Smooth muscle cell of the brain vasculature (primary cell): ENCODE results near the gene SIGLEC7.
"Not testable (repeated sequence)": the region's sequence is repeated elsewhere in the genome, so short reads cannot be mapped to it uniquely, and the experiment has no call there.

Source experiments
- DNase-seq: peaks from one replicate; pipeline ENCODE4 v3.0.0-alpha.2; 2012; ENCODE audit warnings: low read depth, low spot score

SIGLEC7 gene

DNA sequence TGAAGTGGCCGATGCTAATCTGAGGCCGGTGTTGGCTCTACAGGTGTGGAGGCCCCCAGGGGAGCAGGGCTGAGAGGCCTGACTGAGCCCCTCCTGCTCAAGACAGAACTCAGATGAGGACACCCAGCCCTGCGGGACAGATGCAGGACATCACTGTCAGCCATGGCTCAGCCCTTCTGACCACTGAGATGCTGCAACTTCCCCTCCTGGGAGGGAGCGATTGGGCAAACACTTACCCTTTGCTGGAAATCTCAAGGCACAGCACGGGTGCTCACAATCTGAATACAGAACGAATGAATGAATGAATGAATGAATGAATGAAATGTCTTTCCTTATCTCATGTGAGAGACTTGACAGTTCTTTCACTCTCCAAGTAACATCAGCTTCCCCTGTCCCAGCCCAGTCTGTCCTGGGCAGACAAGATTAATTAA lies 3.5 kb upstream of the SIGLEC7 start:
- DNase-seq, result no peak

DNA sequence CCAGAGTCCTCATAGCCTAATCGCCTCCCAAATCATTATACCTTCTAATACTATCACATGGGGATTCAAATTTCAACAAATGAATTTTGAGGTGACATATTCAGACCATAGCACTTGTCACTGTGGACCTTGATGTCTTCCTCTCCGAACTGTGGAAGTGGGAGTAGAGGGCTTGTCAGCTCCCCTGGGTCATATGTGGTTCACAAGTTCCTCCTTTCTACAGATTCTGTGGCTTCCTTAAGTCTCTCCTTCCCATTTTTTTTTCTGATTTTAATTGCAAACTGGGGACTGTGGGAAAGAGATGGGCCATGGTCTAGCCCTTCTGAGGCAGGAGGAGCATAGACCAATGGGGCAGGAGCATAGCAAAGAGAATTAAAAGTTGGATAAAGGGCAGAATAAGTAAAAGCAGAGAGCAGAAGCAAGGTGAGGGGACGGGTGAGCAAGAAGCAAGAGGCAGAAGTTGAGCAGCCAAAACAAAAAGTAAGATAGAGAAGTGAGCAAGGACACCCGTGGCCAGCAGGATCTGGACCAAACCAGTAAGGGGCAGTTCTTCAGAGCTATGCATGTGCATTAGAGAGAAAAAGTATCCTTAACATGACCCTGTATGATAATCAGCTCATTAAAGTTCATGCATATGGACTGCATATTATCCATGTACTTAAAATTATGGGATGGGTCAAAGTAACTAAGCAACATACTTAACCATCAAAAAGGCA lies 2.6 kb upstream of the SIGLEC7 start:
- DNase-seq, result no peak

DNA sequence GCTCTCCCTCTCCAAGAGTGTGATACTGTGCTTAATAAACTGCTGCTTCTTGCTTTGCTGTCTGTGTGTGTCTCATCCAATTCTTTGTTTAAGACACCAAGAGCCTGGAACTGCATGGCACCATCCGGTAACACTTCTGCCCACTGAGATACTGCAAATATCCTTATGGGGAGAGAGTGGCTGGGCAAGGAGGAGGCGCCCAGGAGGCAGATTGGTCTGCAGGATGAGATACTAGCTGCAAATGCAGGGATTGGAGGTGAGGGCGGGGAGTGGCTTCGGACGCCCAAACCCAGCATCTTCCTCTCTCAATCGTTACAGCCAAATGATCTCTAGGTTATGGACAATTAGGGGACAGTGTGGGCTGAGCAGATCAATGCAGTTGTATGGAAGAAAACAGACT lies 1.7 kb upstream of the SIGLEC7 start:
- DNase-seq, result no peak

DNA sequence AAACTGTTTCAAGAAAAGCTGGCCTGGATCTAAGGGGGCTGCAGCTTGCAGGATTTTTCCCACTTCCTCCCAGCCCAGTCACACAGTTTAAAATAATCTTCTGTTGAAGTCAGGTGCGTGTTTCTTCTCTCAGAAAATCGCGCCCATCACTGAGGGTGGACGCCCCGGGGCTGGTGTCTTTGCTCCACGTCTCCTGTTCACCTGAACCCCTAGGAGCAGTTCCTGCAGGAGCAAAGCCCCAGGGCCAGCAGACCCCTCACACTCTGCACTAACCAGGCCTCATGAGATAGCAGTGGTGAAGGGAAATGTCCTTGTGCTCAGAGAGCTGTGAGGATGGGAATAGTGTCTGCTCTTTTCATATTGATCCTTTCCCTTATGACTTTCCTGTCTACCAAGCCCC lies 920 bp upstream of the SIGLEC7 start:
- DNase-seq, result no peak

DNA sequence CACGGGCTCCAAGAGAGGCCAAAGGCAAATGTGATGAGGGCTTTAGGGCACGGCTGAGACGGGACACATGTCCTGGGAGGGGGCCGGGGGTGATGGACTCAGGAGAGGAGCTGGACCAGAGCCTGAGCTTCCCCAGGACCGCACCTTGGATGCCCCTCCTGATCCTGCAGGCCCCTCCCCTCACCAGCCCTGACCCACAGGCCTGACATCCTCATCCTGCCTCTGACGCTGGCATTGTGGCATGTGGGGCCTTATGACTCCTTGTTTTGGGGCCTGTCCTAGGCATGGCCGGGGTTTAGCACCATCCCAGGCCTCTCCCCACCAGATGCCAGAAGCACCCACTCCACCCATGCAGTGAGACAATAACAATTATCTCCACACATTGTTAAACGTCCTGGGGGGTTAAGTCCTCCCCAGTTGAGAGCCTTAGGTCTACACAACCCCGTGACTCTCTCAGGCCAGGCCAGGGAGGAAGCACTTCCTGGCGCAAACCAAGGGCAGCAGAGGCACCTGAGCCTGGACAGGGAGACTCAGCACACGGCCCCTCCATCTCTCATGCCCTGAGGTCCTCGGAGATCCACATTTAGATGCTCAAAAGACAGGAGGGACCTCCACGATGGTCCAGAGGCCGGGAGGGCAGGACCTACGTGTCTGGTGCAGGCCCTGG lies 841 bp downstream of the SIGLEC7 start:
- not testable (repeated sequence) for DNase-seq

DNA sequence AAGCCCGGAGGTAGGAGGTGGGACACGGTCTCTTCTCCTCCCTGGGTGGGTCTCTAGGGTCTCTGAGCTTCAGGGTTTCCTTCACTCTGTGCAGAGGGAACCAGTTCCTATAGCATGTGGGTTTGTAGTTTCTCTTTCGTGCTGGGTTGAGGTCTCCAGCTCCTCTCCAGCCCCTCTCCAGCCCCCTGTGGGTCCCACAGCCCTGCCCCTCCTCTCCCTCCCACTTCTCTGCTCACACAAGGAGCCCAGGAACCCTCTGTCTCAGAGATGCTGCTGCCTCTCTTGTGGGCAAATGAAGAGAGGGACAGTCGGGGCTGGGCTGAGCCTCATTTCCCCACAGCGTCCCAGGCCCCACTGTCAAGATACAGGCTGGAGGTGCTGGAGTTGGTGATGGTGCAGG lies 1.4 kb downstream of the SIGLEC7 start:
- DNase-seq, result no peak

DNA sequence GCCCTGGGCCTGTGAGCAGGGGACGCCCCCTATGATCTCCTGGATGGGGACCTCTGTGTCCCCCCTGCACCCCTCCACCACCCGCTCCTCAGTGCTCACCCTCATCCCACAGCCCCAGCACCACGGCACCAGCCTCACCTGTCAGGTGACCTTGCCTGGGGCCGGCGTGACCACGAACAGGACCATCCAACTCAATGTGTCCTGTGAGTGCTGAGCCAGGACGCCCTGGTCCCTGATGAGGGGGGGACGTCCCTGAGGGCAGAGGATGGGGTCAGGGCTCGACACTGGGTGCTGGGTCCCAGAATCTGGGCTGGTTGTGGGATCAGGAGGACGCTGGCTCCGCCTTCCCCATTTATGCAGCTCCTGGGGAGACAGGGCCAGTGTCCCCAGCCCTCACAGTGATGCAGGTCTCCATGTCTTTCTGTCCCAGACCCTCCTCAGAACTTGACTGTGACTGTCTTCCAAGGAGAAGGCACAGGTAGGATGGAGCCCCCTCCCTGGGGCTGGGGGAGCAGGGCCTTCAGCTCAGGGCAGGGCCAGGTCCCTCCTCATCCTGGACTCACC lies 2.5 kb downstream of the SIGLEC7 start:
- DNase-seq, result no peak

DNA sequence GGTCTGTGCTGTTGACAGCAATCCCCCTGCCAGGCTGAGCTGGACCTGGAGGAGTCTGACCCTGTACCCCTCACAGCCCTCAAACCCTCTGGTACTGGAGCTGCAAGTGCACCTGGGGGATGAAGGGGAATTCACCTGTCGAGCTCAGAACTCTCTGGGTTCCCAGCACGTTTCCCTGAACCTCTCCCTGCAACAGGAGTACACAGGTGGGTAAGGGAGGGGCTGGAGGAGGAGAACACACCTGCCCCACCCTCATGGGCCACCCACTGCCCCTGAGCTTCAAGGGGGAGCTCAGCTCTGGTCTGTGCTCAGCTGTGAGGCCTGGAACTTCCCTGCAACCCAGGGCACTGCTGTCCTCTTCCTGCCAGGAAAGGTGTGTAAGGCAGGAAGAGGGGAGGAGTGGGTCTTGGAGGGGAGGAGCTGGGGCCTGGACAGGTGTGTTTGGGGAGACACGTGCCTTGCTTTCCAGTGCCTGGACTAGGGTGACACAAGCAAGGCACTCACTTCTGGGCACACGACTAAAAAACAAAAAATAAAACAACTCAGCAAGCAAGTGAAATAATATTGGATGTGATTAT lies 3.9 kb downstream of the SIGLEC7 start:
- DNase-seq, result no peak

DNA sequence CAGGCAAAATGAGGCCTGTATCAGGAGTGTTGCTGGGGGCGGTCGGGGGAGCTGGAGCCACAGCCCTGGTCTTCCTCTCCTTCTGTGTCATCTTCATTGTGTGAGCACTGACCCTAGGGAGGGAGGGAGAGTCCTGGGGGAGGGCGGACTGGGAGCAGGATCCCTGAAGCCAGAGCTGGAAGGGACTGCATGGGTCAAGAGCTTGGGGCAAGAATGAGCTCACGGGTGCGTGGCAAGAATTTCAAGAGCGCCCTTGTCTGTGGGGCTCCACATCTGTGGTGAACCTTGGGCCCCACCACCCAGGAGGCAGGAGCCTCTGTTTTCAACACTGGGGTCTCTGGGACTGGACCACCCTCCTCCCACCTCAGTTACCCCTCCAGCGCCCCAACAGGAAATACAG lies 4.7 kb downstream of the SIGLEC7 start:
- no peak for DNase-seq

DNA sequence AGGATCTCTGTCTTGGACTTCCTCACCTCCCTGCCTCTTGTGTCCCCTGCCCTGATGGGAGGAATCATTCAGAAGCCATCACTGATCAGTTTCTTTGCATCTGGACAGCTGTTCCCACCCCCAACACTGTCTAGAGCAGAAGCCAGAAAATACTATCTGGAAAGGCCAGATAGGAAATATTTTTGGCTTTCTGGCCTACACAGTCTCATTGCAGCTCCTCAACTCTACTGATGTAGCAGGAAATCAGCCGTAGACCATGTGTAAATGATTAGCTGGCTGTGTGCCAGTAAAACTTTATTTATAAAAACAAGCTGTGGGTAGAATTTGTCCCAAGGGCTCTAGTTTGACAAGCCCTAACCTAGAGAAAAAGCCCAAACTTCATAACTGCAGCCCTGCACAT lies 5.6 kb downstream of the SIGLEC7 start:
- DNase-seq, result no peak

DNA sequence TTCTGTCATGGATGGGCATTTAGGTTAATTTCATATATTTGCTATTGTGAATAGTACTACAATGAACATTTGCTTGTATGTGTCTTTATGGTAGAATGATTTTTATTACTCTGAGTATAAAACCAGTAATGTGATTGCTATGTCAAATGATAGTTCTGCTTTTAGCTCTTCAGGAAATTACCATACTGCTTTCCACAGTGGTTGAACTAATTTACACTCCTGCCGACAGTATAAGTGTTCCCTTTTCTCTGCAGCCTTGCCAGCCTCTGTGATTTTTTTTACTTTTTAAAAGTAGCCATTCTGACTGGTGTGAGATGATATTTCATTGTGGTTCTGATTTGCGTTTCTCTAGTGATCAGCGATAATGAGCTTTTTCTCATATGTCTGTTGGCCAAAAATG lies 6.5 kb downstream of the SIGLEC7 start:
- DNase-seq, result no peak

DNA sequence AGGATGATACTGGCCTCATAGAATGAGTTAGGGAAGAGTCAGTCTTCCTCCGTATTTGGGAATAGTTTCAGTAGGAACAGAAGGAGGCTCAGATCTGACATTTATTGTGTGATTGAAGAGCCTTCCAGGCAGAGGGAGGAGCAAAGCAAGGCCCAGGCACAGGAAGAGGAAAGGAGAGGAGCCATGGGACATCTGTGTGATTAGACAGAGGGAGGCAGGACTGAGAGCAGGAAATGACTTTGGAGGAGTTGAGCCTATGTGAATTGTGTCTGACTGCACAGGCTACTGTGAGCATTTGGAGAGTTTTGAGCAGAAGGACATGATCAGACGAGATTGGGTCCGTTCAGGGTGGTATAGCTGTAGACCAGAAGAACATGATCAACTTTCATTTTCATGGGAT lies 8.5 kb downstream of the SIGLEC7 start:
- no peak for DNase-seq

DNA sequence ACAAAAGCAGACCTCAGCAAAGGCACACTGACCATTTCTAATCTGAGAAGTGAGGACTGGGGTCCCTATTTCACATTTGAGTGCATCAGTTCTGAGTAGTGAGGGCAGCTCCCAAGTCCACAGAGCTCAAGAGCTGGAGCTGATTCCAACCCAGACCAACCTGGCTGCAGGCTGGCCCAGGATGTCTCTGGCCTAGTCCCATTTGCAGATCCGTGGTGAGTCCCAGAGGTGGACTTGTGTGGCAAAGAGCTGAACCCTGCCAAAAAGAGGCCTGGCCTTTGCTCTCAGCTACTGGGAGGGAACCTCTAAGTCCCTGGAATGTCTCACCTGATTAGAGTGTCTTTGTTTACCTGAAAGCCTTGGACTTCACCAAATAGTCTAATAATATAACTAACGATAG lies 14.6 kb downstream of the SIGLEC7 start:
- no peak for DNase-seq

DNA sequence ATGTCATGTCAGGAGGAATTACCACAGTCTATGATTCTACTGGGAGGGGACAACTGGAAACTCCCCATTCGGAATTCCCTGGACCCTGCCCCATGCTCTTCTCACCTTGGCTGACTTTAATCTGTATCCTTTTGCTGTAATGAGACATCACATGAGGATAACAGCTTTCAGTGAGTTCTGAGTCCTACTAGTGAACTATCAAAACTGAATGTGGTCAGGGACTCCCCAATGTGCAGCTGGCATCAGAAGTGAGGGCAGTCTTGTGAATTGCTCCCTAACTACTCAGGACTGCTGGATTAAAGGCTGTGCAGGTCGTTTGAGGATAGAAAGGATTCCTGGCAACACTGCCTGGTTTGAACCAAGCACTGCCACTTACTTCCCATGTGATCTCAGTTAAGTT lies 15.2 kb downstream of the SIGLEC7 start:
- DNase-seq, result no peak

DNA sequence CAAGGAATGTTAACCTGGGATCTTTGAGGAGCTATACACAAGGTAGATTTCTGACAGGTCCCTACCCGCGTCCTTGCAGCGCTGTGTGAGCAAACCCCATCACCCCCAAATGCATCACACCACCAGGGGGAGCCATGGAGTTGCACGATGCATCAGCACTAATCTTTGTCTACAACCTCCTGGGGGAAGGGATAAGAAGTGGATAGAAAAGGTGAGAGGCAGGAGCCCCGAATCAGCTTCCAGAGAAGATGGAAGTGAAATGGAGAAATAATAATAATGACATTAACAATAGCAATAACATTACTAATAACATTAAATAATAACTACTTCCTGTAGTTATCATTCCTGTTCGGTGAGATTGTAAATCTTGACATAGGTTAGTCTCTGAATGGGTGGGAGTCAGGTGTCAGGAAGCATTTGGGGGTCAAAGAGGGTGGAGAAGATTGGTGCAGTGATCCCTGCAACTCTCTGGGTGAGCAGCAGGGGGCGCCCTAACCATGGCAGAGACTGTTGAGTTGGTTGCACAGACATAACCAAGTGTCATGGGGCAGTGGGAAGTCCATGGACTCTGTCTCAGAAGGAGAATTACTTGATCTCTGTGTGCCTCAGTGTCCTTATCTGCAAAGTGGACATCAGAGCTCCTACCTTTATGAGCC lies 16.5 kb downstream of the SIGLEC7 start:
- DNase-seq, result no peak

DNA sequence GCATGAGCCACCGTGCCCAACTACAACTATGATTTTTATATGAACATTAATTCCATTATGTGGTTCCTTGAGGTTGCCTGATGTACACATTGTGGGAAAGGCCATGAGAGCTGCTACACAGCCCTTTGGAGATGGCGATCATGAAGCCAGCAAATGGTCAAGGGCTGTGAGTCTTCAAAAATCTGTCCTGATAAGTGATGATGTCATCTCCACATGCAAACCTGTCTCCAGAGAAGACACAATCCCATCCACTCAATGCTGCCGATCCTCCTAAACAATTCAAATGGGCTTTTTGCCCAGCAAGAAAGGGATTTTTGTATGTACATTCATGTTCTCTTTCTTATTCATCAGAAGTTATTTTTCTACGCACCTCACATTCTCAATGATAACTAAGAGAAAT lies 17.6 kb downstream of the SIGLEC7 start:
- no peak for DNase-seq

DNA sequence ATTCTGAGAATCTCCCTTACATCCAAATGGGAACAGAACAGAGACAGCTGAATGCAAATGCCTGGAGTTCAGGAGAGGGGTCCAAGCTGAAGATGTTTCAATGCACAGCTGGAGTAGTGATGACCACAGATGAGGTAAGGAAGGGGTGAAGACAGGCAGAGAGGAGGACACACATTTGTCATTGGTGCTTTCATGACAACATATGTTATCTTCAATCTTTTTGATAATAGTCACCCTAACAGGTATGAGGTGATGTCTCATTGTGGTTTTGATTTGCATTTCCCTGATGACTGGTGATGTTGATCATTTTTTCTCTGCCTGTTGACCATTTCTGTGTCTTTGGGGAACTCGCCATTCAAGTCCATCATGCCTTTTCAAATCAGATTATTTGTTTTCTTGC lies 19.2 kb downstream of the SIGLEC7 start:
- DNase-seq, result no peak

DNA sequence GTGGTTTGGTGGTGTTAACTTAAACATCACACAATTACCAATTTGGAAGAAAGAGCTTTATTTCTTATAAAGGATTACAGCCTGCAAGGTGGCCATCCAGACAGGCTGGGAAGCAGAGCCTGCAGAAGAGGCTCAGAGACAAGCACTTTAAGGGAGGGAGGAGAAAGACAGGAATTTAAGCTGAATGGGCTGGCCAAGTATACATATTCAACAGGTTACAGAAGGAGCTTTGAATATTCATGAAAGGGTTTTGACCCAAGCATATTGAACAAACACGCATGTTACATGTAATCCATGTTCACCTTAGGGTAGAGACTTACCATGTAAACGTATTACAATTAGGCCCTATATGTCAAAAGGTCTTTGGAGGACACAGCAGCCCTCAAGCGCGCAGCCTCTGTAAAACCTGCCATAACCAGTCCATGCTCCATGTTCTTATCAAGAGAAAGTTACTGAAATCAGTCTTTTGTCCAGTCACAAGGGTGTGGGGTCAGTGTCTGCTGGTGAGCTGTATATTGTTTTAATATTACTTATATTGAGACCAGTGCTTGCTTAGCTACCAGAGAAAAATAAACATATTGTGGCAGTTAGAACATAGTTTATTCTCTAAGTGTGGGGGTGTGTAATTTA lies 19.9 kb downstream of the SIGLEC7 start:
- DNase-seq, result no peak

DNA sequence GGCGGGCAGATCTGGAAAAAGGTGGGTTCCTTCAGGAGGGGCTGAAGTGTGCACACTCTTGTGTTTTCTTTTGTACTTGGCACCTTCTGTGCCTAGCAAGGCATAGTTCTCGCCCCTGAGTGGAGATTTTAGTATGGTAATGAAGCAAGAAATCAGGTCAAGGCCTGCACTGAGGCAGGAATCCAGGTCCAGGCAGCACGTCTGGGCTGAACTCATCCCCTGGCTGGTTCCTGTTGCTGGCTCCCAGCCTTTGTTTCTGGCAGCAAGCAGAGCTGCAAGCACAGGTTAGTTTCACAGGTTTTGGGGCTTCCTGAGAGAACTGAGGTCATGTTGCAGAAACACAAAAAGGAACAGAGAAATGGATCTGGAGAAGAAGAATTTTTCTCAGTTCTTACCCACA lies 21.2 kb downstream of the SIGLEC7 start:
- no peak for DNase-seq

DNA sequence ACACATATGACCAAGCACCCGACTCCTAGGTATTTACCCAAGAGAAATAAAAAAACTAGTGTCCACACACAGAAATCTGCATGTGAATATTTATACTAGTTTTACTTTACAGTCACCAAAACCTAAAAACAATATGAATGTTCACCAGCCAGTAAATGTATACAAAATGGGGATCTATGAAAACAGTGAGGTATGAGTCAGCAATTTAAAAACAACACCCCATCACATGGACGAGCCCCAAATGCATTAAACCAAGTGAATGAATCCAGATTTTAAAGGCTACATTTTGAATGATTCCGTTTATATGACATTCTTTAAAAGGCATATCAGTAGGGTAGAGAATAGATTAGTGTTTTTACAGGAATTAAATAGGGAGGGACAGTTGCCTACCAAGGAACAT lies 22.1 kb downstream of the SIGLEC7 start:
- DNase-seq, result no peak

DNA sequence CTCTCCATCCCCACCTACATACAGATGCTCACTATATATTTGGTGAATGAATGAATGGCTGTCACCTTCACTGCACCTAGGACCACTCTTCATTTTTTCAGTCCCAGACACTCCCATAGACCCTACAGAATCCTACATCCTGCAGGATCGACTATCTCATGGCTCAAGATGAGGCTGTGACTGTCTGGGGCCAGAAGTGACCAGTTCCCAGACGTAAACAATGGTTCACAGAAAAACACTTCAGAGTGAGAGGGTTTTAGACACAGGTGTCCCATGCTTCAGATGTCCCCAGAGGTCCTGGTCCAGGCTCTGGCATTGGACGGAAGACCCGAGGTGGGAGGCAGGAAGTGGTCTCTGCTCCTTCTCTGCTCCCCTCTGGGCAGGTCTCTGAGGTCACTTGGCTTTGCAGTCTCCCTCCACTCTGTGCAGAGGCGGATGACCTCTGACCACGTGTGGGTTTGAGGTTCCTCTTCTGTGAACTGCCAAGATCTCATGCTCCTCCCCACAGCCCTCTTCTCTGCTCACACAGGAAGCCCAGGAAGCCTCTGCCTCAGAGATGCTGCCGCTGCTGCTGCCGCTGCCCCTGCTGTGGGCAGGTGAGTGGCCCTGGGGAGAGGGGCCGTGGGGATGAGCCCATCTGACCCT lies 24.9 kb downstream of the SIGLEC7 start:
- no peak for DNase-seq
